Measurements from ENCODE around the gene IRGQ. TPM values are rescaled to one million over a fixed set of nuclear protein-coding genes. Genes with fewer than 3 reads are reported as not detected.
A peak's percentile ranks its signal among the peaks of the same experiment; 100 is the strongest.

IRGQ gene
- polyA plus RNA-seq, 4 donors, result 2.0 to 8.8 (median 3.9) TPM

- WGBS, 3 donors, result 68 to 73% (median 73%) methylated on average over 9 of the region's 9 CpGs
- FAIRE-seq (no peak), DNase-seq (no peak)
- no peak overlapping the region for H3K4me3 ChIP-seq (ENCODE audit: low read depth in 1 of 3, low read length in 3 of 3)
- H3K27ac ChIP-seq (ENCODE audit: low read depth in 1 of 3, low read length in 2 of 3), result no peak overlapping the region
- H3K36me3 ChIP-seq (ENCODE audit: control insufficient read depth in 3 of 3, insufficient read depth in 2 of 3, low read depth in 1 of 3, low read length in 3 of 3), result peaks cover 0 to 33% (median 0%) of the 10 kb centered on the region in 3 donors
- no peaks in the 10 kb centered on the region for H3K27me3 ChIP-seq (ENCODE audit: control insufficient read depth in 3 of 3, insufficient read depth in 3 of 3, low read length in 3 of 3)
- H3K4me1 ChIP-seq (ENCODE audit: control insufficient read depth in 3 of 3, insufficient read depth in 2 of 3, low read depth in 1 of 3, low read length in 2 of 3), result no peaks in the 10 kb centered on the region
- H3K9me3 ChIP-seq (ENCODE audit: control insufficient read depth in 2 of 2, insufficient read depth in 1 of 2, low read depth in 1 of 2, low read length in 1 of 2), result no peaks in the 10 kb centered on the region
Measured at GRCh38 chr19:43564800-43565199, 31.1 kb downstream of the IRGQ start.

GRCh38 chr19:43563816-43564457, 32.0 kb downstream of the IRGQ start:
- FAIRE-seq, result no peak
- peaks cover 0 to 36% (median 0%) of the 10 kb centered on the region in 3 donors for H3K36me3 ChIP-seq (ENCODE audit: control insufficient read depth in 3 of 3, insufficient read depth in 2 of 3, low read depth in 1 of 3, low read length in 3 of 3)
- H3K4me3 ChIP-seq (ENCODE audit: low read depth in 1 of 3, low read length in 3 of 3), result no peak overlapping the region
- WGBS, 3 donors, result 91 to 94% (median 93%) methylated on average over 10 of the region's 10 CpGs
- no peaks in the 10 kb centered on the region for H3K4me1 ChIP-seq (ENCODE audit: control insufficient read depth in 3 of 3, insufficient read depth in 2 of 3, low read depth in 1 of 3, low read length in 2 of 3)
- peak overlapping the region in 1 of 3 donors; percentile 8 for H3K27ac ChIP-seq (ENCODE audit: low read depth in 1 of 3, low read length in 2 of 3)
- no peak for DNase-seq
- no peaks in the 10 kb centered on the region for H3K9me3 ChIP-seq (ENCODE audit: control insufficient read depth in 2 of 2, insufficient read depth in 1 of 2, low read depth in 1 of 2, low read length in 1 of 2)
- no peaks in the 10 kb centered on the region for H3K27me3 ChIP-seq (ENCODE audit: control insufficient read depth in 3 of 3, insufficient read depth in 3 of 3, low read length in 3 of 3)

GRCh38 chr19:43562698-43563241, 33.2 kb downstream of the IRGQ start:
- no peaks in the 10 kb centered on the region for H3K9me3 ChIP-seq (ENCODE audit: control insufficient read depth in 2 of 2, insufficient read depth in 1 of 2, low read depth in 1 of 2, low read length in 1 of 2)
- 55 to 75% (median 64%) methylated on average over 14 of the region's 14 CpGs for WGBS, 3 donors
- H3K4me1 ChIP-seq (ENCODE audit: control insufficient read depth in 3 of 3, insufficient read depth in 2 of 3, low read depth in 1 of 3, low read length in 2 of 3), result no peaks in the 10 kb centered on the region
- H3K27ac ChIP-seq (ENCODE audit: low read depth in 1 of 3, low read length in 2 of 3), result peak overlapping the region in 2 of 3 donors; percentile 44 to 77
- H3K4me3 ChIP-seq (ENCODE audit: low read depth in 1 of 3, low read length in 3 of 3), result no peak overlapping the region
- no peak for FAIRE-seq
- DNase-seq, result peak in 1 of 2 donors; percentile 61
- H3K36me3 ChIP-seq (ENCODE audit: control insufficient read depth in 3 of 3, insufficient read depth in 2 of 3, low read depth in 1 of 3, low read length in 3 of 3), result peaks cover 0 to 44% (median 0%) of the 10 kb centered on the region in 3 donors
- H3K27me3 ChIP-seq (ENCODE audit: control insufficient read depth in 3 of 3, insufficient read depth in 3 of 3, low read length in 3 of 3), result no peaks in the 10 kb centered on the region

GRCh38 chr19:43562226-43562697, 33.7 kb downstream of the IRGQ start:
- peaks cover 0 to 44% (median 0%) of the 10 kb centered on the region in 3 donors for H3K36me3 ChIP-seq (ENCODE audit: control insufficient read depth in 3 of 3, insufficient read depth in 2 of 3, low read depth in 1 of 3, low read length in 3 of 3)
- H3K4me1 ChIP-seq (ENCODE audit: control insufficient read depth in 3 of 3, insufficient read depth in 2 of 3, low read depth in 1 of 3, low read length in 2 of 3), result no peaks in the 10 kb centered on the region
- H3K27ac ChIP-seq (ENCODE audit: low read depth in 1 of 3, low read length in 2 of 3), result peak overlapping the region in 2 of 3 donors; percentile 44 to 77
- no peak for FAIRE-seq
- DNase-seq, result no peak
- 83 to 92% (median 87%) methylated on average over 6 of the region's 6 CpGs for WGBS, 3 donors
- no peak overlapping the region for H3K4me3 ChIP-seq (ENCODE audit: low read depth in 1 of 3, low read length in 3 of 3)
- no peaks in the 10 kb centered on the region for H3K27me3 ChIP-seq (ENCODE audit: control insufficient read depth in 3 of 3, insufficient read depth in 3 of 3, low read length in 3 of 3)
- no peaks in the 10 kb centered on the region for H3K9me3 ChIP-seq (ENCODE audit: control insufficient read depth in 2 of 2, insufficient read depth in 1 of 2, low read depth in 1 of 2, low read length in 1 of 2)

GRCh38 chr19:43561139-43561970, 34.6 kb downstream of the IRGQ start:
- no peaks in the 10 kb centered on the region for H3K4me1 ChIP-seq (ENCODE audit: control insufficient read depth in 3 of 3, insufficient read depth in 2 of 3, low read depth in 1 of 3, low read length in 2 of 3)
- peaks cover 0 to 47% (median 0%) of the 10 kb centered on the region in 3 donors for H3K36me3 ChIP-seq (ENCODE audit: control insufficient read depth in 3 of 3, insufficient read depth in 2 of 3, low read depth in 1 of 3, low read length in 3 of 3)
- no peaks in the 10 kb centered on the region for H3K27me3 ChIP-seq (ENCODE audit: control insufficient read depth in 3 of 3, insufficient read depth in 3 of 3, low read length in 3 of 3)
- no peak overlapping the region for H3K27ac ChIP-seq (ENCODE audit: low read depth in 1 of 3, low read length in 2 of 3)
- 90 to 94% (median 92%) methylated on average over 12 of the region's 12 CpGs for WGBS, 3 donors
- no peaks in the 10 kb centered on the region for H3K9me3 ChIP-seq (ENCODE audit: control insufficient read depth in 2 of 2, insufficient read depth in 1 of 2, low read depth in 1 of 2, low read length in 1 of 2)
- FAIRE-seq (no peak), DNase-seq (no peak)
- H3K4me3 ChIP-seq (ENCODE audit: low read depth in 1 of 3, low read length in 3 of 3), result no peak overlapping the region

- H3K4me3 ChIP-seq (ENCODE audit: low read depth in 1 of 3, low read length in 3 of 3), result no peak overlapping the region
- no peaks in the 10 kb centered on the region for H3K4me1 ChIP-seq (ENCODE audit: control insufficient read depth in 3 of 3, insufficient read depth in 2 of 3, low read depth in 1 of 3, low read length in 2 of 3)
- WGBS, 3 donors, result 76 to 82% (median 80%) methylated on average over 6 of the region's 6 CpGs
- DNase-seq (no peak), FAIRE-seq (no peak)
- peaks cover 0 to 53% (median 0%) of the 10 kb centered on the region in 3 donors for H3K36me3 ChIP-seq (ENCODE audit: control insufficient read depth in 3 of 3, insufficient read depth in 2 of 3, low read depth in 1 of 3, low read length in 3 of 3)
- no peaks in the 10 kb centered on the region for H3K9me3 ChIP-seq (ENCODE audit: control insufficient read depth in 2 of 2, insufficient read depth in 1 of 2, low read depth in 1 of 2, low read length in 1 of 2)
- H3K27me3 ChIP-seq (ENCODE audit: control insufficient read depth in 3 of 3, insufficient read depth in 3 of 3, low read length in 3 of 3), result no peaks in the 10 kb centered on the region
- H3K27ac ChIP-seq (ENCODE audit: low read depth in 1 of 3, low read length in 2 of 3), result no peak overlapping the region
Measured at GRCh38 chr19:43560687-43561086, 35.2 kb downstream of the IRGQ start.

- no peak overlapping the region for H3K27ac ChIP-seq (ENCODE audit: low read depth in 1 of 3, low read length in 2 of 3)
- no peak for FAIRE-seq
- H3K4me1 ChIP-seq (ENCODE audit: control insufficient read depth in 3 of 3, insufficient read depth in 2 of 3, low read depth in 1 of 3, low read length in 2 of 3), result no peaks in the 10 kb centered on the region
- H3K27me3 ChIP-seq (ENCODE audit: control insufficient read depth in 3 of 3, insufficient read depth in 3 of 3, low read length in 3 of 3), result no peaks in the 10 kb centered on the region
- DNase-seq, result peak; percentile 79 to 80
- H3K9me3 ChIP-seq (ENCODE audit: control insufficient read depth in 2 of 2, insufficient read depth in 1 of 2, low read depth in 1 of 2, low read length in 1 of 2), result no peaks in the 10 kb centered on the region
- H3K36me3 ChIP-seq (ENCODE audit: control insufficient read depth in 3 of 3, insufficient read depth in 2 of 3, low read depth in 1 of 3, low read length in 3 of 3), result peaks cover 5 to 71% (median 8%) of the 10 kb centered on the region in 3 donors
- H3K4me3 ChIP-seq (ENCODE audit: low read depth in 1 of 3, low read length in 3 of 3), result no peak overlapping the region
- 40 to 45% (median 43%) methylated on average over 8 of the region's 8 CpGs for WGBS, 3 donors
Measured at GRCh38 chr19:43555185-43555770, 40.7 kb downstream of the IRGQ start.

- FAIRE-seq, result no peak
- H3K9me3 ChIP-seq (ENCODE audit: control insufficient read depth in 2 of 2, insufficient read depth in 1 of 2, low read depth in 1 of 2, low read length in 1 of 2), result no peaks in the 10 kb centered on the region
- DNase-seq, result no peak
- H3K27me3 ChIP-seq (ENCODE audit: control insufficient read depth in 3 of 3, insufficient read depth in 3 of 3, low read length in 3 of 3), result no peaks in the 10 kb centered on the region
- 97% methylated on average over 15 of the region's 15 CpGs for WGBS, 3 donors
- H3K36me3 ChIP-seq (ENCODE audit: control insufficient read depth in 3 of 3, insufficient read depth in 2 of 3, low read depth in 1 of 3, low read length in 3 of 3), result peaks cover 5 to 71% (median 8%) of the 10 kb centered on the region in 3 donors
- no peaks in the 10 kb centered on the region for H3K4me1 ChIP-seq (ENCODE audit: control insufficient read depth in 3 of 3, insufficient read depth in 2 of 3, low read depth in 1 of 3, low read length in 2 of 3)
- H3K27ac ChIP-seq (ENCODE audit: low read depth in 1 of 3, low read length in 2 of 3), result no peak overlapping the region
- H3K4me3 ChIP-seq (ENCODE audit: low read depth in 1 of 3, low read length in 3 of 3), result no peak overlapping the region
Measured at GRCh38 chr19:43554317-43554895, 41.5 kb downstream of the IRGQ start.

Data from small intestine (tissue), 7 donors.